Loucy (cell line): ENCODE data around the gene CCDC142.

ENCODE experiments used
- EZH2phosphoT487 ChIP-seq: fragments of 200-600 bp; IDR thresholded peaks from 2 replicates; pipeline ENCODE4 v1.6.1; 2018; ENCODE audit warnings: antibody characterized with exemption, mild to moderate bottlenecking, moderate library complexity, borderline replicate concordance
- TF ChIP-seq, protein P1 (sequence below): fragments of 200-600 bp; sonication (generic); conservative IDR thresholded peaks from 2 replicates; pipeline ENCODE4 v1.5.1; 2014; ENCODE audit warnings: mild to moderate bottlenecking, antibody characterized with exemption, low read length

DNA sequence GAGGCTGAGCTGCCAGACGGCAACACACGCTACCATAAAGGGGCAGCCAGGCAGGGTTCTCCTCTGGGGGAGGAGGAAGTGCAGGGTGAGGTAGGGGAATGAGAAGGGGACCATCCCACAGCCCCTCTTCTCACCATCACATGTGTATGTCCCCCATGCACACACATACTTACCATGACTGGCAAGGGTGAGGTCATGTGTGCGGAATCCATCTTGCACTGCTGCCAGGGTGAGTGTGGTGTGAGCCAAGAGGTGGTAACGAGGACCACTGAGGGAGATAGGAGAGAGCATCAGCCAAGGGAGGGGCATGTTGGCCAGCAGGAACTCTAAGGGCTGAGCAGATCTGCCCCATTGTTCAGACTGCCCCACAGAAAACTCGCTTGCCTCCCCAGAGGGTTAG, 54.1 kb downstream of the CCDC142 start:
- TF ChIP-seq, protein P1, sequence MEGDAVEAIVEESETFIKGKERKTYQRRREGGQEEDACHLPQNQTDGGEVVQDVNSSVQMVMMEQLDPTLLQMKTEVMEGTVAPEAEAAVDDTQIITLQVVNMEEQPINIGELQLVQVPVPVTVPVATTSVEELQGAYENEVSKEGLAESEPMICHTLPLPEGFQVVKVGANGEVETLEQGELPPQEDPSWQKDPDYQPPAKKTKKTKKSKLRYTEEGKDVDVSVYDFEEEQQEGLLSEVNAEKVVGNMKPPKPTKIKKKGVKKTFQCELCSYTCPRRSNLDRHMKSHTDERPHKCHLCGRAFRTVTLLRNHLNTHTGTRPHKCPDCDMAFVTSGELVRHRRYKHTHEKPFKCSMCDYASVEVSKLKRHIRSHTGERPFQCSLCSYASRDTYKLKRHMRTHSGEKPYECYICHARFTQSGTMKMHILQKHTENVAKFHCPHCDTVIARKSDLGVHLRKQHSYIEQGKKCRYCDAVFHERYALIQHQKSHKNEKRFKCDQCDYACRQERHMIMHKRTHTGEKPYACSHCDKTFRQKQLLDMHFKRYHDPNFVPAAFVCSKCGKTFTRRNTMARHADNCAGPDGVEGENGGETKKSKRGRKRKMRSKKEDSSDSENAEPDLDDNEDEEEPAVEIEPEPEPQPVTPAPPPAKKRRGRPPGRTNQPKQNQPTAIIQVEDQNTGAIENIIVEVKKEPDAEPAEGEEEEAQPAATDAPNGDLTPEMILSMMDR: no peak
- no peak for TF ChIP-seq EZH2phosphoT487
